ENCODE results near the gene PLSCR4. TPM values are rescaled to one million over a fixed set of nuclear protein-coding genes. Genes with fewer than 3 reads are reported as not detected.
A peak's percentile ranks its signal among the peaks of the same experiment; 100 is the strongest.

PLSCR4 gene
- total and polyA plus RNA-seq, 2 experiments from 2014 or later, result 40.3 to 63.4 TPM

DNA sequence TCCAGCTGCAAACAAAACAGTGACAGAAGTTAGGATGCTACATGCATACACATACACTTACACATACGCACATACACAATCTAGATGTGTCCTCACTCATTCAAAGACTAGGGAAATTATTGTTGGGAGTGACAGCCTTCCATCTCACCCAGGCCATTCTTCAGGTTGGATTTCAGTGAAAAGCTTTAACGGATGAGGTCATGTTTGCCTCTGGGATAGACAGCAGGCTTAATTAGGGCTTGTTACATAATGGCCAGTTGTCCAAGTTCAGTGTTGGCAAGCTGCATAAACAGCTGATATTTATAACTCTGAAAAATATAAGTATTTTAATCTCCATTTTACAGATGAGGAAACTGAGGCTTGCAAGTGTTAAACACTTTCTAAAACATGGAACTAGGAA, 54.1 kb downstream of the PLSCR4 start:
- Histone ChIP-seq H3K9me3 (ENCODE audit: low read depth) (no peaks in the 10 kb centered on the region), H3K9ac (no peak overlapping the region), H3K27me3 (replicated peaks; ENCODE audit: insufficient read depth) (no peaks in the 10 kb centered on the region), H3K4me3 (no peak overlapping the region), H3K9me2 (ENCODE audit: insufficient read depth) (no peaks in the 10 kb centered on the region), H4K20me1 (ENCODE audit: insufficient read depth) (no peaks in the 10 kb centered on the region), H3F3A (ENCODE audit: insufficient read depth) (no peaks in the 10 kb centered on the region), H3K36me3 (ENCODE audit: low read depth) (0 out of 2 replicates have a peak, but pooled peaks cover 4% of the 10 kb centered on the region), H3K4me2 (ENCODE audit: unreplicated experiment) (no peak overlapping the region), H3K27ac (no peak overlapping the region), H3K4me1 (ENCODE audit: insufficient read depth) (peaks cover 15% of the 10 kb centered on the region), H3K79me2 (ENCODE audit: insufficient read depth) (no peaks in the 10 kb centered on the region), H2AFZ (no peak overlapping the region)
- no peak for TF ChIP-seq EZH2 (IDR thresholded peaks at IDR 0.05; ENCODE audit: insufficient read depth, poor library complexity, severe bottlenecking)
- TF ChIP-seq EZH2phosphoT487 (IDR thresholded peaks at IDR 0.05; ENCODE audit: insufficient read depth, low read depth), result no peak
- DNase-seq, result no peak
- 76 to 81% methylated on average over 2 of the region's 2 CpGs for WGBS, 2 experiments (ENCODE audit: low coverage in 1 of 2, low lambda C conversion rate in 2 of 2, missing lambda C conversion rate in 2 of 2)
- in situ Hi-C loops (cut with MboI), result no loop called here

DNA sequence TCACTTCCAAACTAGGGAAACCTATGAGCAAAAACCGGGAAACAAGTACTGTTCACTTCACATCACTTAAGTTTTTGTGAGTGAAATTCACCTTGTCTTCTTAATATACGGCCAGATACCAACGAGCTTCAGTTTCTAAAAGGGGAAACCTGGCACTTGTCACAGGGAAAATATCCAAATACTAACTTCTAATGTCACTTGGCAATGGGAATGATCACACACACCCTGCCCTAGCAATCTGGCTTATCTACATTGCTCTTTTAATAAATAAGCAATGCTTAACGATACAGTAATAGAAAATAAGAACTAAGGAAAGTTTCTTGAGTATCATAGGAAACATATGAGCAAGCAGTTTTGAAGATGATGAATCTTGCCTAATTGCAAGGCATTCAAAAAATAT, 55.3 kb downstream of the PLSCR4 start:
- H3K4me3 ChIP-seq, result no peak overlapping the region
- no peak overlapping the region for H3K9ac ChIP-seq
- in situ Hi-C loops (cut with MboI), result no loop called here
- H3F3A ChIP-seq (ENCODE audit: insufficient read depth), result no peaks in the 10 kb centered on the region
- no peaks in the 10 kb centered on the region for H4K20me1 ChIP-seq (ENCODE audit: insufficient read depth)
- no peak for TF ChIP-seq EZH2phosphoT487 (IDR thresholded peaks at IDR 0.05; ENCODE audit: insufficient read depth, low read depth)
- no peak for TF ChIP-seq EZH2 (IDR thresholded peaks at IDR 0.05; ENCODE audit: insufficient read depth, poor library complexity, severe bottlenecking)
- H2AFZ ChIP-seq, result no peak overlapping the region
- H3K79me2 ChIP-seq (ENCODE audit: insufficient read depth), result no peaks in the 10 kb centered on the region
- no peaks in the 10 kb centered on the region for H3K27me3 ChIP-seq (replicated peaks; ENCODE audit: insufficient read depth)
- no peak for DNase-seq
- peaks cover 12% of the 10 kb centered on the region for H3K4me1 ChIP-seq (ENCODE audit: insufficient read depth)
- no peaks in the 10 kb centered on the region for H3K9me2 ChIP-seq (ENCODE audit: insufficient read depth)
- 0 out of 2 replicates have a peak, but pooled peaks cover 3% of the 10 kb centered on the region for H3K36me3 ChIP-seq (ENCODE audit: low read depth)
- no peak overlapping the region for H3K27ac ChIP-seq
- H3K9me3 ChIP-seq (ENCODE audit: low read depth), result no peaks in the 10 kb centered on the region
- WGBS, 2 experiments (ENCODE audit: low coverage in 1 of 2, low lambda C conversion rate in 2 of 2, missing lambda C conversion rate in 2 of 2), result 26 to 40% methylated on average over 4 of the region's 4 CpGs
- H3K4me2 ChIP-seq (ENCODE audit: unreplicated experiment), result peak overlapping the region; percentile 11

DNA sequence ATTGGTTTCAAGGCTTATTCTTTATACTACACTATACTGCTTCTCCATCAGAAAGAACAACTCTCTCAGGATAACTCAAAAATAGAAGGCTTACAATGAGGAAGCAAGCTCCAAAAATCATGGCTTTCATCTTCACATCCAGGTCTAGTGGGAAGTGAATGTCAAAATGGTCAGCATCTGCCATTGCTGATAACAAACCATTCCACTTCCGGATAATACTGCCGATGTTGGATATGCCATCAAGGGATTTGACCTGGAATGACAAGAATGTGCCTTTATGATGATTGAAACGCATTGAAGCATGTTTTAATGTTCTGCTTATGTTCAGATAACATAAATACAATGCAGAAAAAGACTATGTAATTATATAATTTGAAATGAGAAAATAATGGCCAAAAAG, 55.9 kb downstream of the PLSCR4 start:
- H3K4me3 ChIP-seq, result no peak overlapping the region
- H3K9me2 ChIP-seq (ENCODE audit: insufficient read depth), result no peaks in the 10 kb centered on the region
- no peaks in the 10 kb centered on the region for H3K79me2 ChIP-seq (ENCODE audit: insufficient read depth)
- no peak overlapping the region for H3K9ac ChIP-seq
- no peak for TF ChIP-seq EZH2phosphoT487 (IDR thresholded peaks at IDR 0.05; ENCODE audit: insufficient read depth, low read depth)
- TF ChIP-seq EZH2 (IDR thresholded peaks at IDR 0.05; ENCODE audit: insufficient read depth, poor library complexity, severe bottlenecking), result no peak
- no peaks in the 10 kb centered on the region for H3K9me3 ChIP-seq (ENCODE audit: low read depth)
- in situ Hi-C loops (cut with MboI), result no loop called here
- H3K36me3 ChIP-seq (ENCODE audit: low read depth), result 0 out of 2 replicates have a peak, but pooled peaks cover 3% of the 10 kb centered on the region
- no peak for DNase-seq
- 94 to 96% methylated on average over 3 of the region's 3 CpGs for WGBS, 2 experiments (ENCODE audit: low coverage in 1 of 2, low lambda C conversion rate in 2 of 2, missing lambda C conversion rate in 2 of 2)
- peaks cover 5% of the 10 kb centered on the region; the same call in 1 of the 2 replicates for H3F3A ChIP-seq (ENCODE audit: insufficient read depth)
- peaks cover 6% of the 10 kb centered on the region for H3K4me1 ChIP-seq (ENCODE audit: insufficient read depth)
- H2AFZ ChIP-seq, result no peak overlapping the region
- no peak overlapping the region for H3K4me2 ChIP-seq (ENCODE audit: unreplicated experiment)
- no peaks in the 10 kb centered on the region for H3K27me3 ChIP-seq (replicated peaks; ENCODE audit: insufficient read depth)
- H4K20me1 ChIP-seq (ENCODE audit: insufficient read depth), result no peaks in the 10 kb centered on the region
- no peak overlapping the region for H3K27ac ChIP-seq

DNA sequence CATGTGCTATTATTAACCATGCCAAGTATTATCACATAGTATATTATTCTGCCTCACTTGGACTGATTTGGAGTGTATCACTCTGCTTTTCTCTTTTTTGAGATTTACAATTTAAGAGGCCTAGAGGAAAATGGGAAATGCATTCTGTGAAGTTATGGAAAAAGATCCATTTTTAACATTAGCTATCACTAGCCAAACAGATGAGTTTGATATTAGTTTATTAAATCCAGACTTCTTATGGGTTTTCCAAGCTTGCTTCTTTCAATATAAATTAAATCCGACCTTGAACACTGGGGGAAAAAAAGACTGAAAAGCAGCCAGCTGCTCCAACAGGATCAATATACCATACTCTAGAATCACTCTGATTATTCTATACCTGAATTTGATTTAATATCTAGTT, 59.9 kb downstream of the PLSCR4 start:
- H2AFZ ChIP-seq, result no peak overlapping the region
- H3K4me3 ChIP-seq, result no peak overlapping the region
- no peak overlapping the region for H3K4me2 ChIP-seq (ENCODE audit: unreplicated experiment)
- WGBS, 2 experiments (ENCODE audit: low coverage in 1 of 2, low lambda C conversion rate in 2 of 2, missing lambda C conversion rate in 2 of 2), result 48 to 58% methylated on average over 1 of the region's 1 CpG
- H3F3A ChIP-seq (ENCODE audit: insufficient read depth), result peaks cover 8% of the 10 kb centered on the region; the same call in 1 of the 2 replicates
- peaks cover 6% of the 10 kb centered on the region; the same call in 1 of the 2 replicates for H3K4me1 ChIP-seq (ENCODE audit: insufficient read depth)
- H3K36me3 ChIP-seq (ENCODE audit: low read depth), result 0 out of 2 replicates have a peak, but pooled peaks cover 3% of the 10 kb centered on the region
- H3K9me2 ChIP-seq (ENCODE audit: insufficient read depth), result no peaks in the 10 kb centered on the region
- H3K27me3 ChIP-seq (replicated peaks; ENCODE audit: insufficient read depth), result no peaks in the 10 kb centered on the region
- DNase-seq, result no peak
- H3K9ac ChIP-seq, result no peak overlapping the region
- no peaks in the 10 kb centered on the region for H3K9me3 ChIP-seq (ENCODE audit: low read depth)
- in situ Hi-C loops (cut with MboI), result no loop called here
- H4K20me1 ChIP-seq (ENCODE audit: insufficient read depth), result no peaks in the 10 kb centered on the region
- H3K79me2 ChIP-seq (ENCODE audit: insufficient read depth), result no peaks in the 10 kb centered on the region
- no peak overlapping the region for H3K27ac ChIP-seq
- TF ChIP-seq EZH2phosphoT487 (IDR thresholded peaks at IDR 0.05; ENCODE audit: insufficient read depth, low read depth) (no peak), EZH2 (IDR thresholded peaks at IDR 0.05; ENCODE audit: insufficient read depth, poor library complexity, severe bottlenecking) (no peak)
